HG03457 (cell line): ENCODE data around the gene CEACAM1.
"Not testable (repeated sequence)": the region's sequence is repeated elsewhere in the genome, so short reads cannot be mapped to it uniquely, and the experiment has no call there.

Experiments
- ATAC-seq: cut with Tn5 transposase; IDR thresholded peaks from one replicate; pipeline ENCODE4 v1.9.1; 2021; ENCODE audit warnings: moderate number of reproducible peaks; ENCODE audit not compliant: unreplicated experiment

CEACAM1 gene

GRCh38 chr19:42549067-42549466 is 20.8 kb upstream of the CEACAM1 start:
- not testable (repeated sequence) for ATAC-seq

- no peak for ATAC-seq
Measured at GRCh38 chr19:42548552-42548951, 20.3 kb upstream of the CEACAM1 start.

- no peak for ATAC-seq
Measured at GRCh38 chr19:42547929-42548328, 19.6 kb upstream of the CEACAM1 start.

DNA sequence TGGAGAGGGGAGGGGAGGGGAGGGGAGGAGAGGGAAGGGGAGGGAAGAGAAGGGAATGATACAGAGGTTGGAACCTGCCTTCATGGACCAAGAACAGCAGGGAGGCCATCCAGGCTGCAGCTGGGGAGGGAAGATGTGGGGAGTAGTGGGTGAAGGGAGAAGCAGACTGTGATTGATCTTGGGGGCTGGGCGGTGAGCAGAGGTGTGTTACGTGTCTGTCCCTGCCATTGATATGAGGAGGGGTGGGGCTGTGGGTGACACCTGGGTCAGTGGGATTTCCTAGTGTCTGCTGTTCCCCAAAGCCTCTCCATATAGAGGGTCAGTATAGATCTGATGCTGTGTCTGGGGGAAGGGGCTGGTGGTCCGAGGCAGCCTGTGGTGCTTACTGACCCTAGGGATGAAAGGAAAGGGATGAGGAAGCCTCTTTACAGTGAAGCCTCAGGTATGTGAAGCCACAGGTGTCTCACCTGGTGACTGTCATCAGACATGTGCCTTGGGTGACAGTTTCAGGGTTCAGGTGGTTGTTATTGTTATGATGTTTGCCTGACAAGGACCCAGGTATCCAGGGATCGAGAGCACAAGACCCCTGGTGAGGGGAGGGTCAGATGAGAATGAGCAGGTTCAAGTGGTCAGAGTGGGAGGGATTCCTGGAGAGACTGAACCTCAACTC is 18.7 kb upstream of the CEACAM1 start:
- ATAC-seq = no peak

- no peak for ATAC-seq
Measured at GRCh38 chr19:42544146-42544545, 15.9 kb upstream of the CEACAM1 start.

DNA sequence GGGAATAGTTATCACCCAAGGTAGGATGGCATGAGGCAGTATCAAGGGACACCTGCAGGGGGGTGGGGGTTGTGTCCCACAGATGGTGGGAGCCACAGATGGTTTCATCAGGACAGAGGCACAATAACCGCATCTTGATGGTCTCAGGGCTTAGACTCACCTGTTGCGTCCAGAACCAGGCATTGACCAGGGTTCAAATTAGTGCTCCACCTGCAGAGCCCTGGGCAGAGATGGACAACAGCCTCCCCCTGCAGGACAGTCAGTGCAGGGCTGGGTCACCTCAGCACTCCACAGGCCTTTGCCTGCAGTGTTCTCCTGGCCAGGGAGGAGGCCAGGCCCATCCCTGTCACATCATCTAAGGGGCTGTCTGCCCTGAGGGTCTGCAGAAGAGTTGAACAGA is 14.5 kb upstream of the CEACAM1 start:
- no peak for ATAC-seq

DNA sequence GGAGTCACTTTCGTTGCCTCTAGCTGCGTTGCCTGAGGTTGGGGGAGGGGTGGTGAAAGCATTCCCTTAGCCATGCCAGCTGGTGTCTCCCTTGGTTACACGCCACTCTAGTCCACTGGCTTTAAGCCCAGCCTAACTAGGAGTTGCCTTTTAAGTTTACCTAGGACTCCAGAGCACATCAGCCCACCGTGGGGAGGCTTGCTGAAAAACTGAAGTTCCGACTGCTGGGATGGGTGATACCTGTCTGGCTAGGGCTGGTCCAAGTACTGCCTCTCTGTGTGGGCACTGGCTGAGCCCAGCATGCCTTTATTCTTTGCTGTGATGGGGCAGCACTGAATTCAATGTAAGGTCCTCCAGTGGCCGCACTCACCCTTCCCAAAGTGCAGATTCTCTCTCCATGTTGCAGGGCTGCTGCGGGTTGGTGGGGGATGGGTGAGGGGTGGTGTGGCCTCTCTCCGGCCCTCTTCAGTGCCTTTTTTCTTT is 11.8 kb upstream of the CEACAM1 start:
- ATAC-seq = no peak

- ATAC-seq = no peak
Measured at GRCh38 chr19:42538841-42539709, 10.8 kb upstream of the CEACAM1 start.

GRCh38 chr19:42535276-42535675 is 7.0 kb upstream of the CEACAM1 start:
- ATAC-seq = not testable (repeated sequence)

- no peak for ATAC-seq
Measured at GRCh38 chr19:42534391-42534790, 6.1 kb upstream of the CEACAM1 start.

- no peak for ATAC-seq
Measured at GRCh38 chr19:42532891-42533290, 4.6 kb upstream of the CEACAM1 start.

DNA sequence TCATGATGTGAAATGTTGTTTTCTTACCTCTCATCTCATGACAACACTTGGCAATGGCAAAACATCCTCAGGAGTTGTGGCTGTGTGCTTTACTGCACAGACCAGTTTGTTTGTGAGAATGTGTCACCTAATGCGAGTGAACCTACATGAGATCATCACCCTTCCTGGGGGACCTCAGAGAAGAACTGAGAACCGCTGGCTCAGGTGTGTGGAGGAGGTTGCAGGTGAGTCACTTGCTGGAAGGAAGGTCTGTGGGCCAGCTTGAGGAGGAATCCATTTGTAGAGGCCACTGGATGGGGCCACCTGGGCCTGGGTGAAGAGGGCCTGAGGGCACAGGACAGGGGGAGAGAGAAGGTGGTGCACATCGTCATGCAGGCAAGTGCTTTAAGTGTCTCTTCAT is 3.0 kb upstream of the CEACAM1 start:
- no peak for ATAC-seq

- no peak for ATAC-seq
Measured at GRCh38 chr19:42529248-42529764, 1.0 kb upstream of the CEACAM1 start.

GRCh38 chr19:42524943-42525342 is 3.3 kb downstream of the CEACAM1 start:
- ATAC-seq = no peak

DNA sequence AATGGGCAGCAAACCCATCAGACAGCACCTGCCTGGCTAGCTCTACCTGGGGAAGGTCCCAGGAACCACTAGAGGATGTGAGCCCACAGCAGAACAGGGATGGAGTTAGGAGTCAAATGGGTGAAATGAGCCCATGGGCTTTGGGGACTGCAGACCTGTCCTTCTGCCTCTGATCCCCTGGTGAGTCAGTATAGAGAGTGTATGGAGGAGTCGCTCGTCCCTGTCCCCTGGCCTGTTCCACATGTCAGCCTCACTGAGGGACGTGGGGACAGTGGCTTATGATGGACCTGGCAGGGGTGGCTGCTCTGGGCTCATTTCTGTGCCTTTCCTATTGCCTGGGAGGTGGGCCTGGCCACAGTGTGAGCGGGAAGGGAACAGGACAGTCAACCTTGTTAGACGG is 4.0 kb downstream of the CEACAM1 start:
- no peak for ATAC-seq

- ATAC-seq = not testable (repeated sequence)
Measured at GRCh38 chr19:42522262-42522661, 6.0 kb downstream of the CEACAM1 start.

GRCh38 chr19:42521346-42522030 is 6.8 kb downstream of the CEACAM1 start:
- no peak for ATAC-seq

DNA sequence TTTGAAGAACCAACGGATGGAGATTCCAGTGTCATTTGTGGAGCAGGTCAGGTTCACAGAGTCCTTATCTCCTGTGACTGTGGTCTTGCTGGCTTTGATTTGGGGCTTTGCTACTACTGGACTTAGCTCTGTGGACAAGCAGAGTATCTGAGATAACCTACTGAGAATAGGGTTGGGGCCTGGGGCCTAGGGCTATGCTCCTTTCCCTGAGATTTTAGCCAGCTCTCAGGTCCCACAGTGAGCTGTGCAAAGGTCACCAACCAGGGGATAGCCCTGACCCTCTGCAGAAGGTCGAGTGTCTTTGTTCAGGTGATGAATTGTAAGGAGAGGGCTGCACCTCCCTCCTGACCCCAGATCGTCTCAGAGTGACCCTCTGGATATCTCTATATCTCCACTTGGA is 9.2 kb downstream of the CEACAM1 start:
- ATAC-seq = no peak

- no peak for ATAC-seq
Measured at GRCh38 chr19:42516771-42517170, 11.5 kb downstream of the CEACAM1 start.

DNA sequence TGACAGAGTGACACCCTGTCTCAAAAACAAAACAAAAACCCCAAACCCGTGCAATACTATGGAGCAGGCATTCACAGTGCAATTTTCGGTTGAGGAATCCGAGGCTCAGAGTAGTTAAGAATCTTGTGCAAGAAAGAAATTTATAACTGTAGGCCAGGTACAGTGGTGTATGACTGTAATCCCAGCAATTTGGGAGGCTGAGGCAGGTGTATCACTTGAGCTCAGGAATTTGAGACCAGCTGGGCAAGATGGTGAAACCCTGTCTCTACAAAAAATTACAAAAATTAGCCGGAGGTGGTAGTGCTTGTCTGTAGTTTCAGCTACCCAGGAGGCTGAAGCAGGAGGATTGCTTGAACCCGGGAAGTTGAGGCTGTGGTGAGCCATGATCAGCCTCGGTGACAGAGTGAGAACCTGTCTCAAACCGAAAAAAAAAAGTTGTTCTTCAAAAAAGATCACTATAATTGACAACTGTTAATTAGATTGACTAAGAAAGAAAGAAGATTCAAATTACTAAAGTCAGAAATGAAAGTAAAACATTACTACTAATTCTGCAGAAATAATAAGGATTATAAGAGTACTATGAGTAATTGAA is 12.9 kb downstream of the CEACAM1 start:
- no peak for ATAC-seq

GRCh38 chr19:42514449-42514848 is 13.8 kb downstream of the CEACAM1 start:
- ATAC-seq = no peak
